SK-N-MC (cell line): Measurements from ENCODE around the gene SHANK2.

Experiments used
- EZH2 ChIP-seq: fragments of 200-600 bp; sonication (generic); IDR thresholded peaks from one replicate; pipeline ENCODE4 v1.6.1; 2017; ENCODE audit warnings: antibody characterized with exemption
- POLR2AphosphoS5 ChIP-seq: IDR thresholded peaks from 2 replicates; pipeline ENCODE4 v1.6.1; 2012; ENCODE audit warnings: mild to moderate bottlenecking, low read depth, low read length, borderline replicate concordance

- no peak for TF ChIP-seq EZH2
- no peak for TF ChIP-seq POLR2AphosphoS5
Observed at GRCh38 chr11:71298761-71299181, 46.4 kb upstream of the SHANK2 start.
